Stimulated activated effector memory CD8-positive, alpha-beta T cell treated with anti-CD3 and anti-CD28 coated beads, Interleukin-12 subunit alpha, Interleukin-12 subunit beta, amount 100 ng/mL, for 72 hours (primary cell): ENCODE results near the gene SAG.

Experiments used
- ATAC-seq: fragments of 150-1000 bp; cut with Tn5 transposase; 2 replicates; pipeline ENCODE4 v1.10.0; 2021
- DNase-seq, 2 donors: peaks; one replicate each; pipeline ENCODE4 v3.0.0; 2021 to 2022; ENCODE audit warnings: low spot score in 2 of 2
- H3K27ac Mint-ChIP-seq: one replicate; pipeline ENCODE4 v1.8.0; 2022; ENCODE audit warnings: mild to moderate bottlenecking, mixed read lengths
- H3K36me3 Mint-ChIP-seq: one replicate; pipeline ENCODE4 v1.8.0; 2022; ENCODE audit warnings: mild to moderate bottlenecking, mixed read lengths
- H3K4me1 Mint-ChIP-seq: one replicate; pipeline ENCODE4 v1.8.0; 2022; ENCODE audit warnings: mixed read lengths
- H3K4me3 Mint-ChIP-seq: one replicate; pipeline ENCODE4 v1.8.0; 2022; ENCODE audit warnings: mild to moderate bottlenecking, mixed read lengths
- H3K9me3 Mint-ChIP-seq: one replicate; pipeline ENCODE4 v1.8.0; 2022; ENCODE audit warnings: mixed read lengths

The SAG gene

DNA sequence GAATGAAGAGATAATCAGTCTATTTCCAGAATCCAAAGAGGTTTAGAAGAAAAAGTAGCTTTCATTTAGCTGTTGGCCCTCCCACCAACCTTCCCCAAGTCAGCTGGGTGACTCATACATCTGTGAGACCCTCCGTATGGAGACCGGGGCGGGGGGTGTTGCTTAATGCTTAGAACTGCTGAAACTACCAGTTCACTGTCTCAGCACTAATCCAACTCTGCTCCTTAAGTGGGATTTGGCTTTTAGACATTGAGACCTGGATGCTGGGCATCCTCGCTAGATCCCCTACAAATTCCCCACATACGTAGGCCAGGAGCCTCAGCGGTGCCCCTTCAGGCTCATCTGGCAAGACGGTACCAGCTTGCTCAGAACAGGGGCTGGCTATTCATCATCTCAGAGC is at the start of gene SAG:
Gene SAG (plus strand): TSS at position 252 of the 400 bp plus-strand sequence. CDS start 1,374 bp downstream, outside the sequence.
- DNase-seq: no peak
- Mint-ChIP-seq H3K4me3 (no peak within 1 kb of the TSS), H3K27ac (peak within 1 kb of the TSS; percentile 45), H3K36me3 (no peaks in the 10 kb centered on the region), H3K9me3 (no peaks in the 10 kb centered on the region), H3K4me1 (peaks cover 16% of the 10 kb centered on the region)
- no peak for ATAC-seq

DNA sequence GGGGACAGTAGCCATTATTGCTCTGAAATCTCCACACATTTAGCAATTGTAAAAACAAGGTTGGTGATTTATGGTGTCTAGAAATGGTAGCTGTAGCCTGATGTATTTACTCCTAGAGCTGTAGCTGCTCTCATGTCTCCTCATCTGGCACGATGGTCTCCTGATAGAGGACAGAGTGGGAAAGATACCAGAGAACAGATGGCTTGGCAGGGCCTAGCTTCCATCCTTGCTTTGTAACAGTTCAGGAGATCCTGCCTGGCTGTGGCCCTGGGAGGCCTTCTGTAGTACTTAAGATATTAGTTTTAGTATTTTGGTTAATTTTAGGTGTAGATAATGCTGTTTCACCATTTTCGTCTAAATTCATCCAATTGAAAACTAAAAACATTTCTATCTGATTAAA is 49.4 kb upstream of the SAG start:
- Mint-ChIP-seq H3K4me3 (no peak overlapping the region), H3K36me3 (peaks cover 84% of the 10 kb centered on the region), H3K27ac (peak overlapping the region; percentile 91)

DNA sequence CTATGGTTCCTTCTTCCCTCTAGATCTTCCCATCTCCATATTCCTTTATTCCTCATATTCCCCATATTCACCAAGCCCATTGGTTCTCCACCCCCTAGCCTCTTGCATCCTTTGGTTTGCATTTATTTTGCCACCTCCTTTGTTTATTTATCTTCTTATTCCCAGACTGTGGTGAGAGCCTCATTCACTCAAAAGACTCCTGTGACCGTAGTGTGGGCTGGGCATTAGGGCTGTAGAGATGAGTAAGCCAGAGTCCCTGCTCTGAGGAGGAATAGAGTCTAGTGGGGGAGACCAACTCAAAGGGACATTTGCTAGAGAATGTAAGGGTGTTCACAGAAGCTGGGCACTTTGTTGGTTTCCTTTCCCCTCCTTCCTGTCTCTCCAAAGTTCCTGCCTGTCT is 47.9 kb upstream of the SAG start:
- Mint-ChIP-seq H3K4me1 (peaks cover 63% of the 10 kb centered on the region), H3K27ac (peak overlapping the region; percentile 91), H3K4me3 (no peak overlapping the region), H3K36me3 (peaks cover 100% of the 10 kb centered on the region), H3K9me3 (no peaks in the 10 kb centered on the region)
- DNase-seq (no peak), ATAC-seq (peak; percentile 57)

More for the DNA sequence above, 49.4 kb upstream of the SAG start:
- Mint-ChIP-seq H3K9me3 (no peaks in the 10 kb centered on the region), H3K4me1 (peaks cover 73% of the 10 kb centered on the region)
- ATAC-seq (no peak), DNase-seq (no peak)

DNA sequence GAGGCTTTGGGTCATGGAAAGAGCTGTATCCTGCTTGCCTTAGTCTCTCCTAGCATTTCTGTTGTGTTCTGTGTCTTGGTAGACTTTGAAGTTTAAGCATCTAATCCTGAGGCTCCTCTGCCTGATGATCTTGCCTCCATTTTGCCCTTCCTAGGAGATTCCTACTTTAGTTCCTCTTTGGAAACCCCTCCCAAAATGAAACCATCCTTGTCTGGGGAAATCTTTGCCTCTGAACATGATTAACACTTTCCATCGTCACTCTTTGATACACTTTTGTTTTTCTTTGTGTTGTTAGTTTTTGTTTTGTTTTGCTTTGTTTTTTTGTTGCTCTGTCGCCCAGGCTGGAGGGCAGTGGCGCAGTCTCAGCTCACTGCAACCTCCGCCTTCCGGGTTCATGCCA is 47.0 kb upstream of the SAG start:
- H3K4me1 Mint-ChIP-seq: peaks cover 55% of the 10 kb centered on the region
- ATAC-seq (no peak), DNase-seq (no peak)
- no peak overlapping the region for H3K4me3 Mint-ChIP-seq
- H3K27ac Mint-ChIP-seq: peak overlapping the region; percentile 91
- no peaks in the 10 kb centered on the region for H3K9me3 Mint-ChIP-seq
- peaks cover 100% of the 10 kb centered on the region for H3K36me3 Mint-ChIP-seq

DNA sequence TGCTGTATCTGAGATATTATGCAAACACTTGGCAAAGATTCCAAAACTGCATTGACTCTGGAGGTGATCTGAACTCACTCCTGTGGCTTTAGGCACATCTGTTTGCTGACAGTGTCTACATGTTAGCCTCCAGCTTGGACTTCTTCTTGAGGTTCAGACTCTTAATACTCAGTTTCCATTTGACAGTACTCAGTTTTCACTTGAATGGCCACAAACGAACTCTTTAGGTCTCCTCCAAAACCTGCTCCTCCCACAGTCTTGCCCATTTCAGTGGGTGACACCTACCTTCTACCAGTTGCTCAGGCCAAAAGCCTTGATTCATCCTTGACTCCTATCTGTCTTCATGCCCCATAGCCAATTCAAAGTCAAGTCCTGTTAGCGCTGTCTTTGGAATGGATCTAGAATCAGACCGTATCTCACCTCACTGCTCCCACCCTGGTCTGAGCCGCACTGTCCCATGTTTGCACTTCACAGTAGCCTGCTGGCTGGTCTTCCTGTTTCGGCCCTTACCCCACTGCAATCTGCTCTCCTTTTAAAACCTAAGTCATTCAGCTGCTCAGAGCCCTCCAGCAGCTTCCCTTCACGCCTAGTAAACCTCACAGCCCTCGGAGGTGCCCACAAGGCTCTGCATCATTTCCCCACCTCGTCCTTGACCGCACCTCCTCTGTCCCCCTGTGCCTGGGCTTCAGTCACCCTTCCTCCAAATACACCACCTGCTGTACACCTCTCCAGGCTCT is 45.6 kb upstream of the SAG start:
- ATAC-seq: peak; percentile 86
- Mint-ChIP-seq H3K27ac (peak overlapping the region; percentile 91), H3K36me3 (peaks cover 100% of the 10 kb centered on the region), H3K9me3 (no peaks in the 10 kb centered on the region), H3K4me1 (peaks cover 65% of the 10 kb centered on the region), H3K4me3 (peak overlapping the region; percentile 26)
- DNase-seq: no peak

DNA sequence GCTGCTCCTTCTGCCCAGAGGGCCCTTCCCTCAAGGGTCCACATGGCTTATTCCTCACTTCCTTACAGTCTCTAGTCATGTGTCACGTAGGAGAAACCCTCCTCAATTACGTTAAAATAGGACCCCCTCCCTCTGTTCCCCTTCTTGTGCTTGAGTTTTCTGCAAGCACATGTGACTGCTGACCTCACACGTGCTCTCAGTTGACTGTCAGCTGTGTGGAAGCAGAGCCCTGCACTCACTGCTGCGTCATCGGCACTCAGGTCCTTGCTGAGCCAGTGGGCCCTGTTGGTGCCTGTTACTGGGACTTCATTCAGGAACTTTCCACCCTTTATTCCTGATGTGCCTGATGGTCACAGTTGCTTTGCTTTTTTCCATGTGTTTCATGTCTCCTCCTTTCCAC is 45.1 kb upstream of the SAG start:
- Mint-ChIP-seq H3K36me3 (peaks cover 100% of the 10 kb centered on the region), H3K27ac (peak overlapping the region; percentile 91), H3K9me3 (no peaks in the 10 kb centered on the region), H3K4me3 (peak overlapping the region; percentile 26), H3K4me1 (peaks cover 71% of the 10 kb centered on the region)
- peak; percentile 6 for ATAC-seq
- DNase-seq: no peak

DNA sequence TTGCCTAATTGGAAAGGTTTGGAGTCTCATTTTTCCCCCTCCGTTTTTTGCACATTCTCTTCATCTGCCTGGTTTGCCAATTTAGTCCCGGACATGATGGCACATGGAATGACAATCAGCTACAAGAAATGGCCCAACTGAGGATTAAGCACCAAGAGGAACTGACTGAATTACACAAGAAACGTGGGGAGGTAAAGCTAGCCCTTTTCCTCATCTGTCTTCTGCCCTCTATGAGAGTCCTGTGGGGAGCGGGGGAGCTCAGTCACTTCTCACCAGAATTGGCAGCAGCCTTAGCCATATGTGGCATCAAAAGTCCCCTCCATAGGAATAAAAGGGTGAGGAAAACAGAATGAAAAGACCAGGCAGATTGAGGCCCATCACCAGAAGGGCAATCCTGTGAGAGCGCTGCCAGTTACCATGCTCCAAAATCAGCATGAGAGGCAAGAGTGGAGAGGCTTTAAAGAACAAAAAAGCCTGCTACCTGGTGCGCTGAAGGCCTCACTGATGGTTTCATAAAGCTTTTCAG is 44.5 kb upstream of the SAG start:
- no peak for ATAC-seq
- H3K36me3 Mint-ChIP-seq: peaks cover 100% of the 10 kb centered on the region
- H3K27ac Mint-ChIP-seq: peak overlapping the region; percentile 91
- peak overlapping the region; percentile 26 for H3K4me3 Mint-ChIP-seq
- H3K9me3 Mint-ChIP-seq: no peaks in the 10 kb centered on the region
- H3K4me1 Mint-ChIP-seq: peaks cover 74% of the 10 kb centered on the region
- no peak for DNase-seq

DNA sequence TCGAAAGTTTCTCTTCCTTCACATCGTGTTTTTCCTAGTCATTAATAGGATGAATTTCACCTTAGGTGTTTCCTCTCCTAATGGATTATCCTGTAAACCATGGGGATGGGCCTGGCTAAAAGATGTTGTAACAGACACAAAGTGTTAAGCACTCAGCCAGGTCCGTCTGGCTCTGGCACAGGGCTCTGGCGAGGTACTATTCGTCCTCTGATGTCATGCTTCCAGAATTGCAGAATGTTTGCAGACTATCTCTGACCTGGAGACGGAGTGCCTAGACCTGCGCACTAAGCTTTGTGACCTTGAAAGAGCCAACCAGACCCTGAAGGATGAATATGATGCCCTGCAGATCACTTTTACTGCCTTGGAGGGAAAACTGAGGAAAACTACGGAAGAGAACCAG is 42.9 kb upstream of the SAG start:
- ATAC-seq (no peak), DNase-seq (no peak)
- peak overlapping the region; percentile 27 for H3K27ac Mint-ChIP-seq

DNA sequence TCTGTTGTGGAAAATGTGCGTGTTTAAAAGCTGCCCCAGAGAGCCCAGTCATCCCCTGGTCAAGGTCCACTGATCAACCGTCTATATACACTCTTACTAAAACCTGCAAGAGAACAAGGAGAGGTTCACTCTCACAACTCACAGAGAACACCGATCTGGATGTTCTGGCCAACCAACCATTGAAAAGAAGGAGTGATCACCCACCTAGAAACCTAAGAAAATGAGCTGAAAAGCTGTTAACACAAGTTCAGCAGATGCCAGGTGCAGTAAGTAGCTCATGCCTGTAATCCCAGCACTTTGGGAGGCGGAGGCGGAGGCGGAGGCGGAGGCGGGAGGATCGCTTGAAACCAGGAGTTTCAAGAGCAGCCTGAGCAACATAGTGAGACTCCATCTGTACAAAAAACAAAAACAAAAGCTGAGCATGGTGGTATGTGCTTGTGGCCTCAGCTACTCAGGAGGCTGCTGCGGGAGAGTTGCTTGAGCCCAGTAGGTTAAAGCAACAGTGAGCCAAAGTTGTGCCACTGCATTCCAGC is 41.7 kb upstream of the SAG start:
- Mint-ChIP-seq H3K27ac (peak overlapping the region; percentile 97), H3K36me3 (peaks cover 100% of the 10 kb centered on the region), H3K4me3 (no peak overlapping the region), H3K9me3 (no peaks in the 10 kb centered on the region), H3K4me1 (peaks cover 72% of the 10 kb centered on the region)
- ATAC-seq: no peak
- DNase-seq: no peak

More for the DNA sequence above, 42.9 kb upstream of the SAG start:
- Mint-ChIP-seq H3K4me3 (no peak overlapping the region), H3K36me3 (peaks cover 100% of the 10 kb centered on the region), H3K4me1 (peaks cover 74% of the 10 kb centered on the region), H3K9me3 (no peaks in the 10 kb centered on the region)

DNA sequence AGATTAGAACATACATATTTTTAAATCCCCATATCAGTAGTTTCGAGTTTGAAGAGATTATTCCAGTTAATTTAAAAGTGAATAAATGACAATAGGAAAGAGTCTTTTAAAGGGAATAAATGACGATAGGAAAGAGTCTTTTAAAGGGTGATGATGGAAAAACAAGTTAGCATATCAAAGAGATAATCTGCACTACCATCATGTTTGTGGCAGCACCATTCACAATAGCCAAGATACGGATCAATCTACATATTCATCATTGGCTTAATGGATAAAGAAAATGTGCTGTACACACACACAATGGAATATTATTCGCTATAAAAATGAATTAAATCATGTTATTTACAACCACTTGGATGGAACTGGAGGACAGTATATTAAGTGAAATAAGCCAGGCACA is 41.1 kb upstream of the SAG start:
- ATAC-seq: no peak
- Mint-ChIP-seq H3K9me3 (no peaks in the 10 kb centered on the region), H3K4me1 (peaks cover 68% of the 10 kb centered on the region), H3K4me3 (no peak overlapping the region), H3K36me3 (peaks cover 97% of the 10 kb centered on the region), H3K27ac (peak overlapping the region; percentile 97)
- no peak for DNase-seq

DNA sequence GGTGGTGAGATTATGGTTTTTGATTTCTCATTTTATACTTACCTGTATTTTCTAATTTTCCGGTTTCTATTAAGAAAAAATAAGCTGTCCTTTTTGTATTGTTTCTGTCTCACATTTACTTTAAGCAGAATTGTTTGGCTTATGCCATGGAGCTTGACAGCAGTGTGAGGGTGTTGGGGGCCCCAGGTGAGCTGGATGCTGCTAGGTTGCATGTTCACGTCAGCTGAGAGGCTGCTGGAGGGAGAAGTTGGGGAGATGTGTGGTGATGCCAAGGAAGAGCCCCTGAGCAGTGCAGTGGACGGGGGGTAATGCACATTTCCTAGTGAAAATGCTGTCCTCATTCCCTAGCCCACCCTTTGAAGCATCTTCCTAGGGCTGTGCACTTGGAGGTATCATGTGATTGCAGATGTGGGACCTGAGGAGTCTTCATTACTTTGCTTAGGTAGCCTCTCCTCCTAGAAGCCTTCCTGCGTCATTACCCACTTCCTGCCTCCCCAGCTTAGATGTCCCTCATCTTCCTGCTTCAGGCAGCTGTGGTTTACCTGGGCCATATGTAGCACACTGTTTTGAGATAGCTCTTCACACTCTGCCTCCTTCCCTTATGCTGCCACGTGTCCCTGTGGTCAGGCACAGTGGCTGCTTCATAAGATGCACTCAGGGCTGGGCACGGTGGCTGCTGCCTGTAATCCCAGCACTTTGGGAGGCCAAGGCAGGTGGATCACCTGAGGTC is 39.9 kb upstream of the SAG start:
- Mint-ChIP-seq H3K9me3 (no peaks in the 10 kb centered on the region), H3K27ac (peak overlapping the region; percentile 97), H3K4me3 (peak overlapping the region; percentile 68), H3K36me3 (peaks cover 96% of the 10 kb centered on the region), H3K4me1 (peaks cover 64% of the 10 kb centered on the region)
- DNase-seq (peak; percentile 55 to 82), ATAC-seq (peak; percentile 99)

DNA sequence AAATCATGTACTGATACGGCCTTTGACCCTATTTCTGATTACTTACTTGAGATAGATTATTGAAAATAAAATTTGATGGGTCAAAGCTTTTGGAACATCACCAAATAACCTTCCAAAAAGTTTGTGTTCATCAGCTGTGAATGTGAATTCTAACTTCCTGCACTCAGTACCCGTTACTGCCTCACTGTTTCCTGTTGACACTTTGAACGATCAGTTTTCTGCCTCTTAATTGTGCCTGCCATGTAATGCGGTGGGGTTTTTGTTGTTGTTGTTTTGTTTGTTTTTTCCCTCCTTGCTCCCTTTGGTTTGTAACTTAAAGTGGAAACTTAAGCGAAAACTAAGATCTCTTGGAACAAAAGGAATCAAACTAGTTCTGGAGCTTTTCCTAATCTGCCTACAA is 37.2 kb upstream of the SAG start:
- DNase-seq: no peak
- Mint-ChIP-seq H3K4me3 (peak overlapping the region; percentile 63), H3K9me3 (no peaks in the 10 kb centered on the region), H3K27ac (peak overlapping the region; percentile 97), H3K4me1 (peaks cover 76% of the 10 kb centered on the region), H3K36me3 (peaks cover 96% of the 10 kb centered on the region)
- no peak for ATAC-seq

DNA sequence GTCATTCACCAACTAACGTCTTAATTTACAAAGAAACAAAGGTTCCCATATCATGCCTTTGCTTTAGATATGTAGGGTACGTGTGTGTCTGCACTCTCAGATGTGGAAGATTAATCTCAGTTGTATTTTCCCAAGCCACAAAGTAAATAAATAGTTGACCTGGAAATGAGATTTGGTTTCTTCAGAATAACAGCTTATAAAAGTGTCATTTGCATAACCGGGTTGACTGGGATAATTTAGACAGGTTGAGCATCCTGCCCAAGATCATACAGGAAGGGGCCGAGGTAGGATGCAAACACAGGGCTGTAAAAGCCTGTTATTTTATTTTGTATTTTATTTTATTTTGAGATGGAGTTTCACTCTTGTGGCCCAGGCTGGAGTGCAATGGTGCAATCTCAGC is 36.7 kb upstream of the SAG start:
- Mint-ChIP-seq H3K36me3 (peaks cover 96% of the 10 kb centered on the region), H3K27ac (peak overlapping the region; percentile 97), H3K4me1 (peaks cover 75% of the 10 kb centered on the region), H3K4me3 (peak overlapping the region; percentile 63), H3K9me3 (no peaks in the 10 kb centered on the region)
- no peak for DNase-seq
- no peak for ATAC-seq

DNA sequence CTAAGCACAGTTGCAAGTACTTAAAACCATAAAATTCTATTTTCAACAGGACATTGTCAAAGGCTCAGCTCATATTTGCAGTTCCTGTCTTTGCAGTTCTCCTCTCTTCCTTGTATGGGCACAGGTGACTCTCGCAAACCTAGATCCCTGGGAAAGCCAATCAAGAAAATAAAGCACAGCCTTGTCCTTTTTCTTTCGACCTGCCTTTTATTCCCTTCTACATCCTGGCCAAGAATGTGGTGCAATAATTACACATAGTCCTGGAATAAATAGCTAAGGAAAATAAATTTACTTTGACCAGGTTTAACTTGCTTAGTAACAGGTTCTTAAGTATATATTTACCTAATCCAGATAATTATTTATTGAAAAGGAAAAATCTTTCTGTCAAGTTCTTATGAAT is 35.9 kb upstream of the SAG start:
- no peak for ATAC-seq
- Mint-ChIP-seq H3K9me3 (no peaks in the 10 kb centered on the region), H3K4me3 (no peak overlapping the region), H3K36me3 (peaks cover 96% of the 10 kb centered on the region), H3K27ac (peak overlapping the region; percentile 97), H3K4me1 (peaks cover 68% of the 10 kb centered on the region)
- no peak for DNase-seq

DNA sequence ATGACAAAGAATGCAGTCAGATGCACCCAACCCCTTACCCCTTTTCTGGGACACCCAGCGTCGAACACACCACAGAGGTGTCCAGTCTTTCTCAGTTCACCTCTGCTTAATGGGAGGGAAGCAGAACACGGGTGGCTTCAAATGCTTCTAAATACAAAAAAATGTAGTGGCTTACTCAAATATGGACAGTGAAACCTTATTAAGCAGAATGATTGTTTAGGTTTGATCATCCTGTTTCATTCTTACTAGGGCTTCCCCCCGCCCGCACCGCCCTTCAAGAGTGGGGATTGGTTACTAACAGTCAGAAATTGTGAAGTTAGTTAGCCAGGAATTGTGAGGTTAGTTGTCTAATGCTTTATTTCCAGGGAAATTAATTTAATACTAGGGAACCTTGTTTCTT is 34.5 kb upstream of the SAG start:
- peak overlapping the region; percentile 97 for H3K27ac Mint-ChIP-seq
- DNase-seq (peak in 1 of 2 donors; percentile 58), ATAC-seq (peak; percentile 85)
- H3K4me3 Mint-ChIP-seq: peak overlapping the region; percentile 17
- peaks cover 54% of the 10 kb centered on the region for H3K4me1 Mint-ChIP-seq
- no peaks in the 10 kb centered on the region for H3K9me3 Mint-ChIP-seq
- H3K36me3 Mint-ChIP-seq: peaks cover 96% of the 10 kb centered on the region
